SK-N-SH (cell line): ENCODE data around the gene IP6K1. TPM values are rescaled to one million over a fixed set of nuclear protein-coding genes. Genes with fewer than 3 reads are reported as not detected.
A peak's percentile ranks its signal among the peaks of the same experiment; 100 is the strongest.

Experiments
- CTCF ChIA-PET: fragments of 300-600, 350-600 bp; formaldehyde crosslinking; extraction: SDS; loops from one replicate; lab custom pipeline; 2021; lab: Yijun Ruan, JAX
- POLR2A ChIA-PET: fragments of 350-600 bp; sonication (Branson Sonifier 250); formaldehyde crosslinking; extraction: SDS; loops from one replicate; lab custom pipeline; 2020; ENCODE audit warnings: antibody characterized with exemption, inconsistent platforms; lab: Yijun Ruan, JAX
- DNase-seq: peaks from one replicate; pipeline ENCODE4 v3.0.0; 2012
- H2AFZ ChIP-seq: fragments of 200-600 bp; sonication (generic); 2 replicates; pipeline ENCODE4 v1.8.1; 2016; ENCODE audit warnings: antibody characterized with exemption, mild to moderate bottlenecking, low read depth
- H3F3A ChIP-seq: fragments of 200-600 bp; sonication (generic); replicated peaks from 2 replicates; pipeline ENCODE3; 2016; ENCODE audit warnings: antibody characterized with exemption, mild to moderate bottlenecking; ENCODE audit not compliant: insufficient read depth
- H3K27ac ChIP-seq, 2 experiments: fragments of 200-500 bp in 1 of 2; fragments of 200-600 bp in 1 of 2; sonication (Bioruptor generic) in 1 of 2; sonication (generic), shearing (Covaris generic) in 1 of 2; 2 replicates each; pipeline versions ENCODE4 v1.5.1 to v1.6.1; 2014 to 2016; ENCODE audit warnings: low read depth in 2 of 2, inconsistent platforms in 1 of 2, low read length in 1 of 2, mild to moderate bottlenecking in 1 of 2, mixed read lengths in 1 of 2
- H3K27me3 ChIP-seq: fragments of 200-600 bp; sonication (generic), shearing (Covaris generic); 2 replicates; pipeline ENCODE4 v1.6.1; 2016; ENCODE audit warnings: mixed run types; ENCODE audit not compliant: insufficient read depth
- H3K36me3 ChIP-seq, 2 experiments: fragments of 200-500 bp in 1 of 2; fragments of 200-600 bp in 1 of 2; sonication (Bioruptor generic) in 1 of 2; sonication (generic) in 1 of 2; replicated peaks in 1 of 2; 2 replicates each; pipeline versions ENCODE3 to v1.5.1; 2014 to 2016; ENCODE audit warnings: low read length in 1 of 2, mild to moderate bottlenecking in 1 of 2; ENCODE audit not compliant: insufficient read depth in 2 of 2, control insufficient read depth in 1 of 2
- H3K4me1 ChIP-seq, 2 experiments: fragments of 200-500 bp in 1 of 2; fragments of 200-600 bp in 1 of 2; sonication (Bioruptor generic) in 1 of 2; sonication (generic), shearing (Covaris generic) in 1 of 2; 2 replicates each; pipeline versions ENCODE4 v1.5.1 to v1.6.1; 2014 to 2016; ENCODE audit warnings: low read depth in 1 of 2, low read length in 1 of 2, mixed run types in 1 of 2; ENCODE audit not compliant: insufficient read depth in 2 of 2, control insufficient read depth in 1 of 2
- H3K4me2 ChIP-seq: fragments of 200-600 bp; sonication (generic), shearing (Covaris generic); 2 replicates; pipeline ENCODE4 v1.6.1; 2017; ENCODE audit warnings: mixed run types
- H3K4me3 ChIP-seq, 2 experiments: fragments of 200-500 bp in 1 of 2; fragments of 200-600 bp in 1 of 2; sonication (Bioruptor generic) in 1 of 2; sonication (generic), shearing (Covaris generic) in 1 of 2; 2 replicates each; pipeline versions ENCODE4 v1.5.1 to v1.8.1; 2014 to 2016; ENCODE audit warnings: low read depth in 2 of 2, inconsistent platforms in 1 of 2, low read length in 1 of 2, mild to moderate bottlenecking in 1 of 2, mixed read lengths in 1 of 2, moderate library complexity in 1 of 2
- H3K79me2 ChIP-seq: fragments of 200-600 bp; sonication (generic); 2 replicates; pipeline ENCODE4 v1.8.1; 2017; ENCODE audit warnings: mild to moderate bottlenecking; ENCODE audit not compliant: insufficient read depth
- H3K9ac ChIP-seq: fragments of 200-600 bp; sonication (generic); 2 replicates; pipeline ENCODE4 v1.6.1; 2017; ENCODE audit warnings: mixed run types
- H3K9me2 ChIP-seq: fragments of 200-600 bp; sonication (generic); 2 replicates; pipeline ENCODE4 v1.6.1; 2017; ENCODE audit warnings: mixed run types
- H3K9me3 ChIP-seq: fragments of 200-600 bp; sonication (generic); 2 replicates; pipeline ENCODE4 v1.6.1; 2017; ENCODE audit warnings: mixed run types, mild to moderate bottlenecking, moderate library complexity
- H4K20me1 ChIP-seq: fragments of 200-600 bp; sonication (generic); 2 replicates; pipeline ENCODE4 v1.6.1; 2017; ENCODE audit warnings: mild to moderate bottlenecking, mixed run types; ENCODE audit not compliant: insufficient read depth
- CTCF ChIP-seq: fragments of 200-600 bp; sonication (generic); IDR thresholded peaks from 2 replicates; pipeline ENCODE4 v1.6.1; 2017; ENCODE audit warnings: antibody characterized with exemption, mild to moderate bottlenecking, moderate library complexity
- EP300 ChIP-seq, 2 experiments: IDR thresholded peaks; 2 replicates each; pipeline versions ENCODE4 v1.4.0 to v1.6.1; 2012; ENCODE audit warnings: borderline replicate concordance in 1 of 2, low read depth in 1 of 2, low read length in 1 of 2
- JUND ChIP-seq: IDR thresholded peaks from 2 replicates; pipeline ENCODE4 v1.4.0; 2012
- NFIC ChIP-seq: IDR thresholded peaks from 2 replicates; pipeline ENCODE4 v1.4.0; 2012; ENCODE audit warnings: borderline replicate concordance
- RAD21 ChIP-seq: IDR thresholded peaks from 2 replicates; pipeline ENCODE4 v1.6.1; 2012; ENCODE audit warnings: mild to moderate bottlenecking, low read length
- TCF12 ChIP-seq: IDR thresholded peaks from 2 replicates; pipeline ENCODE4 v1.4.0; 2012
- WGBS: methylation state at CpG from one replicate; pipeline ENCODE4 v1.1.6; 2017; ENCODE audit warnings: low lambda C conversion rate; 5-methylcytosine and 5-hydroxymethylcytosine counted together
- polyA plus RNA-seq, 3 experiments: library from polyadenylated mRNA; depleted of rRNA; stranded (reverse); fragments of >200 nt; gene quantifications; 2 replicates each; pipeline ENCODE4 v1.2.3, GENCODE V29; 2012
- TF ChIP-seq, protein P1 (sequence below): IDR thresholded peaks from 2 replicates; pipeline ENCODE4 v1.4.0; 2012; ENCODE audit warnings: low read depth
- TF ChIP-seq, protein P2 (sequence below): IDR thresholded peaks from 2 replicates; pipeline ENCODE4 v1.4.0; 2012; ENCODE audit warnings: low read depth, borderline replicate concordance

IP6K1 gene
- polyA plus RNA-seq, 1 of the 3 experiments (the other 2 are of a cell fraction), result 23.3 TPM

DNA sequence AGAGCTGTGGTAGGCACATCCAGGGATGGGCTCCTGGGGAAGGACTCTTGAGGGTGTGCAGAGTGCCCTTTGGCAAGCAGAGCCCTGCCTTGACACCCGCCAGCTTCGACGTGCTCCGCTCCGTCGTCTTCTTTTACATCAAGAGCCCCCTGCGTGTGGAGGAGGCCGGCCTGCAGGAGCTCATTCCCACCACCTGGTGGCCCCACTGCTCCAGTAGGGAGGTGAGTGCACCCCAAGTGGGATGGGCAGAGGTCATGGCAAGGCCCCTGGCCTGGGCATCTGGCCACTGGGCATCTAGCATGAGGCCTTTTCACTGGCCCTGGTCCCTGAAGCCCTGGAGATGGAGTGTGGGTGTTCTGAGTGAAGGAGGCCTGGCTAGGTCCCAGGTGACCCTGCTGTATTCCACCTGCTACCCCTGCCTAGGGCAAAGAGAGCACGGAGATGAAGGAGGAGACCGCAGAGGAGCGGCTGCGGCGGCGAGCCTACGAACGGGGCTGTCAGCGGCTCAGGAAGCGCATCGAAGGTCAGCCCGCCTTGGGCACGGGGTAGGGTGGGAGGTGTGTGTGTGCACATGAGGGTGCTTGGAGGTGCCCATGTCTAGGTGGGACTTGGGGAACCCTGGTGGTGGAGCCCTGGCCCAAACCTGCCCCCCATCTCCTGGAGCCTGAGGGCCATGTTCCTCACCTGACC is 84.8 kb downstream of the IP6K1 start:
- H3K9me3 ChIP-seq, result no peaks in the 10 kb centered on the region
- no peak overlapping the region for H3K9ac ChIP-seq
- WGBS, result 100% methylated on average over 1 of the region's 21 CpGs
- no peak overlapping the region for H2AFZ ChIP-seq
- no peaks in the 10 kb centered on the region for H4K20me1 ChIP-seq
- no peak overlapping the region for H3K4me2 ChIP-seq
- H3K36me3 ChIP-seq, result peaks cover 0 to 44% of the 10 kb centered on the region in 2 experiments
- DNase-seq, result peak; percentile 71
- H3F3A ChIP-seq, result no peaks in the 10 kb centered on the region
- H3K79me2 ChIP-seq, result no peaks in the 10 kb centered on the region
- POLR2A ChIA-PET, result interaction anchor here (0.9 kb wide), 1 partner anchor 17 kb away, joined by 3 read pairs; no protein-coding TSS in a partner anchor
- H3K27me3 ChIP-seq, result no peaks in the 10 kb centered on the region
- no peak overlapping the region for H3K4me3 ChIP-seq
- CTCF ChIA-PET, result interaction anchor here (0.7 to 8.1 kb wide), 18 partner anchors 10 to 400 kb away, joined by 3 to 76 read pairs (median 4); partner anchors contain the start of genes AMIGO3, GMPPB and INKA1
- no peak overlapping the region for H3K27ac ChIP-seq
- TF ChIP-seq EP300 (IDR thresholded peaks at IDR 0.05; ENCODE audit: borderline replicate concordance in 1 of 2, low read depth in 1 of 2, low read length in 1 of 2) (no peak), CTCF (peak; percentile 67), NFIC (no peak), TCF12 (no peak)
- TF ChIP-seq, protein P1, sequence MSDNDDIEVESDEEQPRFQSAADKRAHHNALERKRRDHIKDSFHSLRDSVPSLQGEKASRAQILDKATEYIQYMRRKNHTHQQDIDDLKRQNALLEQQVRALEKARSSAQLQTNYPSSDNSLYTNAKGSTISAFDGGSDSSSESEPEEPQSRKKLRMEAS, result no peak
- TF ChIP-seq, protein P2, sequence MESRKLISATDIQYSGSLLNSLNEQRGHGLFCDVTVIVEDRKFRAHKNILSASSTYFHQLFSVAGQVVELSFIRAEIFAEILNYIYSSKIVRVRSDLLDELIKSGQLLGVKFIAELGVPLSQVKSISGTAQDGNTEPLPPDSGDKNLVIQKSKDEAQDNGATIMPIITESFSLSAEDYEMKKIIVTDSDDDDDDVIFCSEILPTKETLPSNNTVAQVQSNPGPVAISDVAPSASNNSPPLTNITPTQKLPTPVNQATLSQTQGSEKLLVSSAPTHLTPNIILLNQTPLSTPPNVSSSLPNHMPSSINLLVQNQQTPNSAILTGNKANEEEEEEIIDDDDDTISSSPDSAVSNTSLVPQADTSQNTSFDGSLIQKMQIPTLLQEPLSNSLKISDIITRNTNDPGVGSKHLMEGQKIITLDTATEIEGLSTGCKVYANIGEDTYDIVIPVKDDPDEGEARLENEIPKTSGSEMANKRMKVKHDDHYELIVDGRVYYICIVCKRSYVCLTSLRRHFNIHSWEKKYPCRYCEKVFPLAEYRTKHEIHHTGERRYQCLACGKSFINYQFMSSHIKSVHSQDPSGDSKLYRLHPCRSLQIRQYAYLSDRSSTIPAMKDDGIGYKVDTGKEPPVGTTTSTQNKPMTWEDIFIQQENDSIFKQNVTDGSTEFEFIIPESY, result no peak
- no peaks in the 10 kb centered on the region for H3K9me2 ChIP-seq
- no peaks in the 10 kb centered on the region for H3K4me1 ChIP-seq

DNA sequence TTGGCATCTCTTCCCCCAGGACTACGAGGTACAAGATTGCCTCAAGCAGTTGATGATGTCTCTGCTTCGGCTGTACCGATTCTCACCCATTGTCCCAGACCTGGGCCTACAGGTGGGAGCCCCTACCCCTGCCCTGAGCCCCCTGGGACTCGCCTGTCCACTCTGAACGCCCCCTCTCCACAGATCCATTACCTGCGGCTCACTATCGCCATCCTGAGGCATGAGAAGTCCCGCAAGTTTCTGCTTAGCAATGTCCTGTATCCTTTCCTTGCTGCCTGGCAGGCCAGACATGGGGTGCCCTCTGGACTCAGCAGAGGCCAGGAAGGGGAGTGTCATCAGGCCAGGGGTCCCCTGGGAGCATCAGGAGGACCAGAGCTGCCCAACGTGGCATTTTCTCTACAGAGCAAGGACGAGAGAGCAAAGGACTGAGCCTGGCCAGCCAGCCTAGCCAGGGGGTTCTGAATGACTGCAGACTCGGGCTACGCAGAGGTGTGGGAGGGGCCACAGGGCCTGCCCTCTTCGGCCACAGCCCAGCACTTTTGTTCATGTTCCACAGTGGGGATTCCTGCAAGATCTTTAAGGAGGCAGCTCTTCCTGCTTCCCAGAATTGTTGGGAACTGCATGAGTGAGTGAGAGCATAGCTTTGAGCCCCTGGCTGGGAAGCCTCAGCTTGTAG is 85.8 kb downstream of the IP6K1 start:
- Histone ChIP-seq H3K36me3 (peaks cover 0 to 38% of the 10 kb centered on the region in 2 experiments), H3K27ac (no peak overlapping the region), H3K4me1 (no peaks in the 10 kb centered on the region), H3K9me3 (no peaks in the 10 kb centered on the region), H4K20me1 (no peaks in the 10 kb centered on the region), H3K27me3 (no peaks in the 10 kb centered on the region), H3K9ac (no peak overlapping the region), H3F3A (no peaks in the 10 kb centered on the region), H3K79me2 (no peaks in the 10 kb centered on the region), H2AFZ (no peak overlapping the region), H3K4me3 (no peak overlapping the region), H3K4me2 (no peak overlapping the region), H3K9me2 (no peaks in the 10 kb centered on the region)
- peak; percentile 34 for TF ChIP-seq CTCF
- no peak for TF ChIP-seq JUND
- no peak for TF ChIP-seq RAD21
- ChIA-PET POLR2A (interaction anchor here (0.9 kb wide), 1 partner anchor 18 kb away, joined by 3 read pairs; no protein-coding TSS in a partner anchor), CTCF (interaction anchor here (0.7 to 8.1 kb wide), 15 partner anchors 9 to 401 kb away, joined by 3 to 76 read pairs (median 6); partner anchors contain the start of genes AMIGO3 and GMPPB)
- DNase-seq, result no peak
- 73% methylated on average over 13 of the region's 13 CpGs for WGBS
